Right renal pelvis (tissue), 4 donors: Measurements from ENCODE around the gene EVC. TPM values are rescaled to one million over a fixed set of nuclear protein-coding genes. Genes with fewer than 3 reads are reported as not detected.
"Not testable (repeated sequence)": the region's sequence is repeated elsewhere in the genome, so short reads cannot be mapped to it uniquely, and the experiment has no call there.

Experiments used
- DNase-seq, 4 donors: peaks; one replicate each; pipeline ENCODE4 v3.0.0-alpha.2; 2013; ENCODE audit warnings: low read depth in 4 of 4, low spot score in 3 of 4, missing footprints in 1 of 4
- polyA plus RNA-seq, 4 donors: library from polyadenylated mRNA; unstranded; fragments of 120-200 nt; gene quantifications; one replicate each; pipeline ENCODE4 v1.2.1, GENCODE V29; 2013; ENCODE audit not compliant: insufficient read length in 4 of 4

Gene EVC
- polyA plus RNA-seq, 4 donors, result 38.3 to 49.2 (median 41.4) TPM

GRCh38 chr4:5707778-5708448 is 3.1 kb upstream of the EVC start:
- DNase-seq, result no peak

- DNase-seq, result peak in 1 of 4 donors; percentile 38
Measured at GRCh38 chr4:5708449-5709206, 2.4 kb upstream of the EVC start, which contains the start of gene EVC2. EVC2 (minus strand) TSS chr4:5708559; CDS start chr4:5708513, 46 bp downstream.

GRCh38 chr4:5709207-5709575 is 1.8 kb upstream of the EVC start:
- no peak for DNase-seq

- no peak for DNase-seq
Measured at GRCh38 chr4:5710065-5710960, 688 bp upstream of the EVC start.

- DNase-seq, result no peak
Measured at GRCh38 chr4:5711479-5712184, 631 bp downstream of the EVC start.

- DNase-seq, result no peak
Measured at GRCh38 chr4:5712517-5712916, 1.5 kb downstream of the EVC start.

- DNase-seq, result no peak
Measured at GRCh38 chr4:5712931-5713330, 1.9 kb downstream of the EVC start.

- DNase-seq, result no peak
Measured at GRCh38 chr4:5713861-5714260, 2.9 kb downstream of the EVC start.

GRCh38 chr4:5715357-5715756 is 4.4 kb downstream of the EVC start:
- no peak for DNase-seq

- no peak for DNase-seq
Measured at GRCh38 chr4:5716391-5716790, 5.4 kb downstream of the EVC start.

GRCh38 chr4:5717449-5718158 is 6.6 kb downstream of the EVC start:
- no peak for DNase-seq

- no peak for DNase-seq
Measured at GRCh38 chr4:5718411-5718810, 7.4 kb downstream of the EVC start.

- DNase-seq, result no peak
Measured at GRCh38 chr4:5719350-5720055, 8.5 kb downstream of the EVC start.

GRCh38 chr4:5720157-5720850 is 9.3 kb downstream of the EVC start:
- DNase-seq, result no peak

GRCh38 chr4:5720980-5721379 is 10.0 kb downstream of the EVC start:
- no peak for DNase-seq

GRCh38 chr4:5721923-5722322 is 10.9 kb downstream of the EVC start:
- DNase-seq, result no peak

GRCh38 chr4:5722328-5722727 is 11.3 kb downstream of the EVC start:
- no peak for DNase-seq

- DNase-seq, result no peak
Measured at GRCh38 chr4:5724377-5724776, 13.4 kb downstream of the EVC start.

GRCh38 chr4:5728412-5728811 is 17.4 kb downstream of the EVC start:
- DNase-seq, result not testable (repeated sequence)
